Upper lobe of left lung (tissue), 4 donors: ENCODE measurements around the gene EPC2.

Source experiments
- CTCF ChIP-seq, 6 experiments: fragments of 450-650 bp in 4 of 6; fragments of 200-600 bp in 2 of 6; sonication (generic) in 2 of 6; IDR thresholded peaks; one replicate each; pipeline ENCODE4 v1.5.1; 2016 to 2019; ENCODE audit warnings: antibody characterized with exemption in 6 of 6
- EP300 ChIP-seq, 4 donors: sonication (generic); formaldehyde crosslinking; IDR thresholded peaks; one replicate each; pipeline ENCODE4 v1.5.1; 2017; ENCODE audit warnings: antibody characterized with exemption in 4 of 4, control low read depth in 2 of 4
- POLR2AphosphoS5 ChIP-seq, 2 donors: sonication (generic); formaldehyde crosslinking; IDR thresholded peaks; one replicate each; pipeline ENCODE4 v1.5.1; 2017; ENCODE audit warnings: antibody characterized with exemption in 2 of 2

GRCh38 chr2:148701039-148701438 is 56.5 kb downstream of the EPC2 start:
- TF ChIP-seq EP300 (IDR thresholded peaks at IDR 0.05) (no peak), CTCF (IDR thresholded peaks at IDR 0.05) (no peak), POLR2AphosphoS5 (IDR thresholded peaks at IDR 0.05) (no peak)
